IMR-90 (cell line): ENCODE data around the gene P2RX7. TPM values are rescaled to one million over a fixed set of nuclear protein-coding genes. Genes with fewer than 3 reads are reported as not detected.

ENCODE experiments used
- ATAC-seq: fragments of 200-7000 bp; cut with Tn5 transposase; 2 replicates; pipeline ENCODE4 v1.9.1; 2020; ENCODE audit warnings: low read depth, mild to moderate bottlenecking, moderate library complexity
- BruUV-seq: library from RNA; stranded (reverse); fragments of 400-500 nt; replicated peaks from 2 replicates; lab custom pipeline; 2021; lab: Mats Ljungman, UMichigan
- CTCF ChIA-PET: fragments of 300-600 bp; formaldehyde crosslinking; extraction: SDS; loops from one replicate; lab custom pipeline; 2021; ENCODE audit warnings: antibody characterized with exemption; lab: Yijun Ruan, JAX
- POLR2A ChIA-PET: fragments of 300-600 bp; sonication (Branson Sonifier 250); formaldehyde crosslinking; loops from one replicate; lab custom pipeline; 2022; ENCODE audit warnings: antibody characterized with exemption; ENCODE audit not compliant: unreplicated experiment; lab: Charles Lee
- DNase-seq: peaks from one replicate; pipeline ENCODE4 v3.0.0; 2013
- H2AFZ ChIP-seq: replicated peaks from 2 replicates; pipeline ENCODE3; 2013; ENCODE audit warnings: low read length, mild to moderate bottlenecking; ENCODE audit not compliant: poor library complexity
- H2AK5ac ChIP-seq: 2 replicates; pipeline ENCODE4 v1.6.1; 2013; ENCODE audit warnings: low read depth, low read length, inconsistent platforms
- H2AK9ac ChIP-seq: replicated peaks from 2 replicates; pipeline ENCODE3; 2013; ENCODE audit warnings: mild to moderate bottlenecking, low read depth, low read length, moderate library complexity; ENCODE audit not compliant: poor library complexity
- H2BK120ac ChIP-seq: 2 replicates; pipeline ENCODE4 v1.6.1; 2013; ENCODE audit warnings: low read depth, low read length, inconsistent platforms
- H2BK15ac ChIP-seq: 3 replicates; pipeline ENCODE4 v1.6.1; 2013; ENCODE audit warnings: low read depth, low read length, inconsistent platforms
- H2BK20ac ChIP-seq: 2 replicates; pipeline ENCODE4 v1.6.1; 2013; ENCODE audit warnings: low read depth, mild to moderate bottlenecking, inconsistent platforms, low read length, moderate library complexity
- H2BK5ac ChIP-seq: 2 replicates; pipeline ENCODE4 v1.6.1; 2013; ENCODE audit warnings: mild to moderate bottlenecking, low read depth, low read length, inconsistent platforms; ENCODE audit not compliant: poor library complexity, severe bottlenecking
- H3K14ac ChIP-seq: replicated peaks from 2 replicates; pipeline ENCODE4 v1.6.1; 2013; ENCODE audit warnings: low read depth, low read length, inconsistent platforms
- H3K18ac ChIP-seq: 2 replicates; pipeline ENCODE4 v1.6.1; 2013; ENCODE audit warnings: low read depth, low read length, control low read depth
- H3K23ac ChIP-seq: 2 replicates; pipeline ENCODE4 v1.6.1; 2013; ENCODE audit warnings: low read depth, low read length, inconsistent platforms
- H3K27ac ChIP-seq: 2 replicates; pipeline ENCODE4 v1.5.1; 2013; ENCODE audit warnings: mild to moderate bottlenecking, control low read depth, low read length; ENCODE audit not compliant: insufficient read depth
- H3K27me3 ChIP-seq: 2 replicates; pipeline ENCODE4 v1.6.1; 2013; ENCODE audit warnings: low read length; ENCODE audit not compliant: control insufficient read depth, insufficient read depth
- H3K36me3 ChIP-seq: 2 replicates; pipeline ENCODE4 v1.6.1; 2013; ENCODE audit warnings: low read length, mixed read lengths; ENCODE audit not compliant: control insufficient read depth, insufficient read depth
- H3K4ac ChIP-seq: 2 replicates; pipeline ENCODE4 v1.6.1; 2013; ENCODE audit warnings: low read depth, low read length, inconsistent platforms
- H3K4me1 ChIP-seq: 2 replicates; pipeline ENCODE4 v1.6.1; 2013; ENCODE audit warnings: low read length, mixed read lengths; ENCODE audit not compliant: control insufficient read depth, insufficient read depth
- H3K4me2 ChIP-seq: 2 replicates; pipeline ENCODE4 v1.6.1; 2013; ENCODE audit warnings: low read depth, mild to moderate bottlenecking, control low read depth, low read length, moderate library complexity
- H3K4me3 ChIP-seq: 2 replicates; pipeline ENCODE4 v1.5.1; 2013; ENCODE audit warnings: low read depth, mild to moderate bottlenecking, control low read depth, low read length, moderate library complexity; ENCODE audit not compliant: insufficient read depth
- H3K56ac ChIP-seq: 2 replicates; pipeline ENCODE4 v1.6.1; 2013; ENCODE audit warnings: low read length, inconsistent platforms; ENCODE audit not compliant: insufficient read depth; ENCODE audit errors: extremely low read depth
- H3K79me1 ChIP-seq, 2 experiments: 2 replicates each; pipeline ENCODE4 v1.6.1; 2013; ENCODE audit warnings: low read length in 2 of 2, inconsistent platforms in 1 of 2, low read depth in 1 of 2
- H3K9ac ChIP-seq: 2 replicates; pipeline ENCODE4 v1.6.1; 2013; ENCODE audit warnings: low read depth, low read length, control low read depth
- H3K9me1 ChIP-seq: 2 replicates; pipeline ENCODE4 v1.6.1; 2013; ENCODE audit warnings: low read length, inconsistent platforms; ENCODE audit not compliant: insufficient read depth
- H3K9me3 ChIP-seq: 2 replicates; pipeline ENCODE4 v1.6.1; 2013; ENCODE audit warnings: low read length; ENCODE audit not compliant: control insufficient read depth, insufficient read depth
- H4K20me1 ChIP-seq: 2 replicates; pipeline ENCODE4 v1.6.1; 2013; ENCODE audit warnings: low read length, inconsistent platforms; ENCODE audit not compliant: insufficient read depth
- H4K5ac ChIP-seq: 2 replicates; pipeline ENCODE4 v1.6.1; 2013; ENCODE audit warnings: mild to moderate bottlenecking, low read depth, low read length, control low read depth
- H4K8ac ChIP-seq, 2 experiments: 2 replicates each; pipeline ENCODE4 v1.6.1; 2013; ENCODE audit warnings: low read depth in 2 of 2, low read length in 2 of 2, control low read depth in 1 of 2, inconsistent platforms in 1 of 2
- H4K91ac ChIP-seq: 2 replicates; pipeline ENCODE4 v1.6.1; 2013; ENCODE audit warnings: low read depth, low read length, inconsistent platforms; ENCODE audit not compliant: insufficient read depth
- CEBPB ChIP-seq: IDR thresholded peaks from 2 replicates; pipeline ENCODE4 v1.6.1; 2012; ENCODE audit warnings: low read depth, low read length, improper control_type of control experiment
- CTCF ChIP-seq: conservative IDR thresholded peaks from 2 replicates; pipeline ENCODE4 v1.5.1; 2012; ENCODE audit warnings: mild to moderate bottlenecking, low read depth, low read length, improper control_type of control experiment
- MXI1 ChIP-seq: IDR thresholded peaks from 2 replicates; pipeline ENCODE4 v1.6.1; 2012; ENCODE audit warnings: low read depth, mild to moderate bottlenecking, low read length, moderate library complexity, borderline replicate concordance
- WGBS, 2 experiments: methylation state at CpG; one replicate each; pipeline versions ENCODE4 v1.1.5 to v1.1.7; 2013; ENCODE audit warnings: missing lambda C conversion rate in 2 of 2; ENCODE audit not compliant: insufficient read length in 1 of 2; ENCODE audit errors: extremely low coverage in 2 of 2; 5-methylcytosine and 5-hydroxymethylcytosine counted together
- dilution Hi-C: fragments of 300-500 bp; cut with HindIII; formaldehyde crosslinking; loops from one replicate; pipeline ENCODE4 v1.14.3; 2018; ENCODE audit warnings: low sequenced_read_pairs; ENCODE audit not compliant: unreplicated experiment
- in situ Hi-C: fragments of 300-500 bp; cut with MboI; formaldehyde crosslinking; loops from 3 replicates; pipeline ENCODE4 v1.14.3; 2019; ENCODE audit warnings: low sequenced_read_pairs, inconsistent platforms, mixed read lengths
- intact Hi-C: fragments of 100-400 bp; cut with micrococcal nuclease; formaldehyde crosslinking; loops from 2 replicates; pipeline ENCODE4 v1.10.0; 2022
- polyA plus RNA-seq, 3 experiments: library from polyadenylated mRNA; depleted of rRNA; stranded (reverse); fragments of >200 nt; gene quantifications; 2 replicates each; pipeline ENCODE4 v1.2.3, GENCODE V29; 2012; ENCODE audit warnings: low replicate concordance in 1 of 3
- total RNA-seq: library from RNA; depleted of rRNA; stranded (reverse); fragments of >200 nt; gene quantifications from 2 replicates; pipeline ENCODE4 v1.2.3, GENCODE V29; 2012

Gene P2RX7
- total and polyA plus RNA-seq, 2 of the 4 experiments (the other 2 are of a cell fraction), result 0.07 to 0.18 TPM

GRCh38 chr12:121114019-121114639 lies 18.5 kb upstream of the P2RX7 start:
- WGBS, 2 experiments, result 0% methylated on average over 2 of the region's 6 CpGs; no CpG with 5 or more reads in 1 of the 2 experiments
- H2BK5ac ChIP-seq, result no peak overlapping the region
- no peak overlapping the region for H4K91ac ChIP-seq
- no peaks in the 10 kb centered on the region for H3K79me1 ChIP-seq
- no peak overlapping the region for H3K27ac ChIP-seq
- BruUV-seq, result no TSS peak
- H2BK120ac ChIP-seq, result no peak overlapping the region
- H3K4me2 ChIP-seq, result no peak overlapping the region
- no peaks in the 10 kb centered on the region for H3K9me1 ChIP-seq
- H3K36me3 ChIP-seq, result no peaks in the 10 kb centered on the region
- H2AK5ac ChIP-seq, result no peak overlapping the region
- no peak overlapping the region for H3K4ac ChIP-seq
- intact Hi-C loops (loop anchor here (5.0 kb wide), 1 partner anchor 98 kb away; the partner anchor contains the start of gene P2RX4), dilution Hi-C loops (no loop called here), in situ Hi-C loops (no loop called here)
- H2AFZ ChIP-seq, result no peak overlapping the region
- H3K56ac ChIP-seq, result no peak overlapping the region
- ChIA-PET CTCF (no interaction called here), POLR2A (no interaction called here)
- H2AK9ac ChIP-seq, result no peak overlapping the region
- ATAC-seq (no peak), DNase-seq (no peak)
- no peak overlapping the region for H3K23ac ChIP-seq
- no peak overlapping the region for H2BK15ac ChIP-seq
- no peak overlapping the region for H3K14ac ChIP-seq
- H4K5ac ChIP-seq, result no peak overlapping the region
- H2BK20ac ChIP-seq, result no peak overlapping the region
- H3K18ac ChIP-seq, result no peak overlapping the region
- H3K4me1 ChIP-seq, result no peaks in the 10 kb centered on the region
- H3K27me3 ChIP-seq, result peaks cover 9% of the 10 kb centered on the region
- TF ChIP-seq CTCF, result no peak
- TF ChIP-seq MXI1, result no peak
- TF ChIP-seq CEBPB, result no peak
- H3K9ac ChIP-seq, result no peak overlapping the region
- H3K4me3 ChIP-seq, result no peak overlapping the region
- no peaks in the 10 kb centered on the region for H4K20me1 ChIP-seq
- no peaks in the 10 kb centered on the region for H3K9me3 ChIP-seq
- no peak overlapping the region for H4K8ac ChIP-seq
